Hematopoietic multipotent progenitor cell treated with erythropoietin and hydrocortisone succinate and interleukin-3 and kit ligand, for 8 days (in vitro differentiated cells): ENCODE measurements around the gene JKAMP.

Source experiments
- DNase-seq: peaks from one replicate; pipeline ENCODE4 v3.0.0-alpha.2; 2015

The JKAMP gene

DNA sequence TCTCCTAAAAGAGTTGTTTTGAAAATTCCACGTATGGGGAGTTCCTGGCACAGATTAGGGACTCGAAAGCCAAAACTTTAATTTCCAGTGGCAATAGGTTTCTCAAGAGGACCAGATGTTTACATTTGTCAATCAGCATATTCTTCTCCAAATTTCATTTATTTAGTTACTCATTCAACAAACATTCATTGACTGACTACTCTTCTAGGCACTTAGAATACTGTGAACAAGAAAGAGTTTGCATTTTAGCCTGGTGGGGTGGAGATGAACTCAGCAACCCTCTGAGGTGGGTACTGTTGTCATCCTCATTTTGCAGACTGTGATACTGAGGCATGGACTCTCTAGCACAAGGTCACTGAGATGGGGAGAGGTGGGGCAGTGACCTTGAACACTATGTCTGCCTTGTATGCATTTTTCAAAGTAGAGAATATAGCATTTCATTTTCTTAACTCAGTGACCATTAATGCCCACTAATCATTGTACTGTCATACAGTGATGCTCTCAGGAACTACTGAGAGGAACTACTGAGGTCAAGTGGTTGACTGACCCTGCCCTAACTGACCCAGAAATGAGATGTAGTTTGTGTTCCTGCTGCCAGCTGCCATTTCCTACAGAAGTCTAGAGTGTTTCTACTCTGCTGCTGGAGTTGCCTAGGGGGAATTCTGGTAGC, 2.3 kb upstream of the JKAMP start:
- DNase-seq: no peak

DNA sequence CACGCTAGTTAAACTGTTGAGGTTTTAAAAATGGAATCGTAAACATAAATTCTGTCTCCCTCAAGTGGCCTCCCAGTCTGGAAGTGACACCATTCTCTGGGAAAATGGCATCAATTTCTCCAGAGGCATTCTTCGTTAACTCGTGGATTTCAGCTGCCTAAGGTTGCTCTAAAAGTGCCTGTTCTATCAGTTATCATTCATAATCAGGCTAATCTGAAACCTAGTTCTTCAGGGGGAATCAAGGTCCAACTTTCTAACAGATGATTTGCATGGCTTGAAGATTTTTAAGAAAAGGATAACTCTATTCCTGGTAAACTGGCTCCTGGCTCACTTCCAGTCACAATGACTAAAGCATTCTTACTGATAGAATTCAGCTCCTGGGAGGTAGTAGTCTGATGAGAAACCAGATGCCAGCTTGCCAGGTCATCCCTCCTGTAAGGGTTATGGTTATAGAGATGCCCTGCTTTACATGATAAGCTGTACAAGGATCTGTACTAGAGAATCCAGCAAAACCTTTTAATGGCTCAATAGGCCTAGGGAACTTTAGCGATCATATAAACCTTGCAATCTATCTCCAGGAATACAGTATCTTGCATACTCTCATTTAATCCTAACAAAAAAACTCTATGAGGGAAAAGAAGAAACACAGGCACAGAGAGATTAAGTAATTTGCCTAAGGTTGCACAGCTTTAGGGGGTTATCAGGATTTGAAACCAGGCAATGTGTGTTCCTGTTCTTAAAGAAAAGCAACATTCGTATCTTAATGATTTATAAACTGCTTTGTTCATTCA, 1.6 kb upstream of the JKAMP start:
- DNase-seq: peak; percentile 90

DNA sequence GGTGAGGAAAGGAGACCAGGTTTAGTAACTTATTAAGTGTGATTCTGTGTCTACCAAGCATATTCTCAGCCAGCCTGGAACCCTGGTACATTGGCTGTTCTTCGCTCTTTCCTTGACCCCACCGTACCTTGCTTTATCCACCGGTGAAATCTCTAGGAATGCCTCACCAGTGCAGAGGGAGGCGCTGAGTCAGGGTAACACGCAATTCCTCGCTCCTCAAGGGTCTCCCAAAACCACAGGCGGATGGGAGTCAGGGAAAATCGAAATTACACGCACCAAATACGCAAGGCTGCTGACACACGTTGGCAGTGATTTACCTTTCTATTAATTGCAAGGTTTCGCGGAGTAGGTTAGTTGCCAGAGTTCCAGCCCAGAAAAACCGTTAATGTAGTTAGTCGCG, 954 bp upstream of the JKAMP start:
- DNase-seq: no peak

DNA sequence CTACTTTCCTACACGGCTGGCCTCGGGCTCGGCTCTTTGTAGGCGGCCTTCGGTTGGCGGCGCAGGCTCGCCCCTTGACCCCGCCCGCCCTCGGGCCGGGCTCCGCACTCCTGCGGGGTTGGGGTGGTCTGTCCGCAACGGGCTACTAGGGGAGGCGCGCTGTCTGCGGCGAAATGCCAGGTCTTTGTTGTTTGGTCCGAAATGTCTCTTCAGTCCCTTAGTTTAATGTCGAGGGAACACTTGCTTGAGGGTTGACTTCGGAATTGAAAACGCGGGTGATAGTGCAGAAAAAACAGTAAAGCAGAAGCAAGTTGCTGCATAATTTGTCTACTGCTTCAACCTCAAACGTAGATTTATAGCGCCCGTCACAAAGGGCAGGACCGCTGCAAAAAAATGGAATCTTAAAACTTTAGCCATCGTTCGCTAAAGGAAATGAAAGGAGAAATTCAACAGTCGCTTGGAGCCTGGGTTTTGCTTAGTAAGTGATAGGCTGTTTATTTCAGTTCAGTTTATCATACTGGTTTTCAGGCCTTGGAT, 390 bp downstream of the JKAMP start:
- no peak for DNase-seq

DNA sequence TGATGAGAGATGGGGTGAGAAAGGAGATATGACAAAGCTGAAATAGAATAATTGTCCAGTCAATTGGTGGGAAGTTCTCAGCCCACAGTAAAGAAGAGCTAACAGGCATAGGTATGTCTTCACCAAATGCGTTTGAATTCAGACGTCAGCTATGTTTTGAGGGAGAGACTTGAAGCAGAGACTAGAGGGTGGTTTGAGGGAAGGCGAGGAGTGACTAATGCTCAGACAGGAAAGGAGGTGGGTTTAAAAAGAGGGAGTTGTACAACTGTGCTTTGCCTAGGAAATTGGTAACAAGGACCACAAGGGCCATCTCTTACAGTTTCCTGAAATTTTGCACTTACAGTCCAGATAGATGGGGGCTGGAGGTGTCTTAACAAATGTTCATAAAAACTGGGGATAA, 6.4 kb downstream of the JKAMP start:
- DNase-seq: no peak

DNA sequence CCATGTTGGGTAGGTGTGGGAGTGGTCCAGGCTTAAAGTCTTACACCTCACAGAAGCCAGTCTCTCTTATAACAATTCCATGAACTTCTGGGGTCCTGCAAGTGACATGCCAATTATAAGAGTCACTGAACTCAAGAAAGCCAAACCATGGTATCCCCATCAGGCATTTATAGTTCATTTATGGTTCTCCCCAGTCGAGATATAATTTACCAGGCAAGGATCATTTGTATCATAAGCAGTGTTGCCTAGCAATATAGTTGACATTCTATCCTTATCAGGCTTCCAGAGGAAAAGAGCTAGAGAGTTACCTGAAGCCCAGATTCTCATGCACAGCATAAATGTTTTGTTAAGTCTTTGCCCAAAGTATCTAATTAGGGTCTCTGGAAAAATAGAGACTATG, 8.1 kb downstream of the JKAMP start:
- DNase-seq: no peak

DNA sequence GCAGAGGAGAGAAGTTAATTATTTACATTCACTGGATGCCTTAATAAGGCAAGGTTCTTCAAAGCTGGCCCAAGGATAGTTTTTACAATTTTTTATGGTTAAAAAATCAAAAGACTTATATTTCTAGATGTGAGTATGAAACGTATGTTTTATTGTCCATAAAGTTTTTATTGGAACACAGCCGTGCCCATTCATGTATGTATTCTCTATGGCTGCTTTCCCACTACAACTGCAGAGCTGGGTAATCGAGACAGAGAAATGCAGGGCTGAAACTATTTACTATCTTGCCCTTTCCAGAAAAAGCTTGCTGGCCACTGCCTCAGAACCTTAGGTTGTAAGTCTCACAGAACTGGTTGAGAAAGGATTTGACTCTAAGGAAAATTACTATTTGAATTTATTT, 16.4 kb downstream of the JKAMP start:
- no peak for DNase-seq

DNA sequence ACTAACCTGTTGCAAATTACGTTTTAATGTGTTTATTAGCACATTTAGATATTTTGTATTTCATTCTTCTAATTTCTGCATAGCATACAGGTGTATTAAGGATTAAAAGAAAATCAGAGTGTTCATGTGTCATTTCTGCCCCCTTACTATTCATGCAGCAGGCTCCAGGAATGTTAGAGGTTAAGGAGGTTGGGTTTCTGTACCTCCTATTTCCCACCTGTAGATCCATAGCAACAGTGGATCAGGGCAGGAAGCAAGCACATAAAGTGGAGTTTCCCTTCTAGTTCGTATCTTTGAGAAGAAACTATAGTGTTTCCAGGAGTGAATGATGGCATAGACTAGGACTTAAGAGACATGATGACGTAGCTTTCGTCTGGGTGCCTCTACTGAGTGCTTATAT, 18.9 kb downstream of the JKAMP start:
- no peak for DNase-seq

DNA sequence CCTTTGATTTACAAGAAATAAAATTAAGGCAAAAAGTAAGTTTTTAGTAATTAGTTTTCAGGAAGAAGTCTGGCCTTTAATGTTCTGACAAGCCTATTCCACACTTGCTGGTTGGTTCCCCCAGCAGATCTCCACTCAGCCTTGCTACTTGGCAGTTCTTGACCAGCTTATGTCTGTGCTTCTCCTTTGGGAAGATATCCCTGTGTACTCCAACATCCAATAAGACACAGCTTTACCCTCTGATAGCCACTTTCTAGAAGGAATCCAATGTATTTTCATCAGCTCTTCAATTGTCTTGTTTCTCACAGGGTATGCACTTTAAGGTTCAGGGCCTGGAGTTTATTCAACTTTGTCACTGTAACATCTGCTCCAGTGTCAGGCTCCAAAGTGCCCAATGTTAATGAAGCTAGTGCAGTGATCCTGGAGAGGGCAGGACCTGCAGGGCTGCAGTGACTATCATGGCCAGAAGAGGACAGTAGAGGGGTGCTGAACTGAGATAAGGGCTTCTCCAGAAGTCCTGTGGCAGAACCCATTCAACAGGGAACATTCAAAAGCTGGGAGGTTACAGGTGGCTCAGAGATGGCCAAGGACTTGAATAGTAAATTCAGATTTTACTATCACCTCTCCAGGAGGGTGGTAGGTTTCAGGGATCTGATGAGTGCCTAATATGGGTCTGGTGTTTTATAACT, 22.9 kb downstream of the JKAMP start:
- DNase-seq: peak; percentile 78

DNA sequence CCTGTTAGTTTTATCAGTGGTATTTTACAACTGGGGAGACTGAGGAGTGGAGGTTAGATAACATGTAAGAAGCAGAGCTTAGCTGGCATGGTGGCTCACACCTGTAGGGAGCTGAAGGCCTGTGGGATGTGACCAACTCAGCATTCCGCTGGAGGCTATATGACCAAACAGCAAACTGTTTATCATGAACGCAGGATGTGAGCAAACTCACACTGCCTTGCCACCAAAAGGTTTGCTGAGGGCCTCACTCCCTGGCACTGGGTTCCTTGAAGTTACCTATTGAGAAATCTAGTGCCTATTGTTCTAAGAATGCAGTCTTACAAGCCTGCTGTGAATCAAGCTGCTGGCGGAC, 23.4 kb downstream of the JKAMP start:
- no peak for DNase-seq

DNA sequence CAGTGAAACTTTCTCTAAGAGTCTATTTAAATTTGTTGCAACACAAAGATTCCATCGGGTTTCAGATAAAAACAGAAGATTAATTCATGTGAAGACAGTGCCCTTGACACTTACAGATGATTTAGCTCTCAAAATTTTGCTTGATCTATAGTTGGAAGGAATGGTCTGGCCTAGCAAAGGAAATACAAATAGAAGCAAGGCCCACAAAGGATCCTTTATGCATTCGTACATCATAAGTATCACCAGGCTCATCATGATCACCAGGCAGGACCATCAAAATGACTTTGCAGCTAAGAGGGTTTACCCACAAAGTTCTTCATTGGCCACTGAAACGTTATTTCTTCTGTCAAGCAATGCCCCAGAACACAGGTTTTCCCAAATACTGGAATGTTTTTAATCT, 24.8 kb downstream of the JKAMP start:
- no peak for DNase-seq

DNA sequence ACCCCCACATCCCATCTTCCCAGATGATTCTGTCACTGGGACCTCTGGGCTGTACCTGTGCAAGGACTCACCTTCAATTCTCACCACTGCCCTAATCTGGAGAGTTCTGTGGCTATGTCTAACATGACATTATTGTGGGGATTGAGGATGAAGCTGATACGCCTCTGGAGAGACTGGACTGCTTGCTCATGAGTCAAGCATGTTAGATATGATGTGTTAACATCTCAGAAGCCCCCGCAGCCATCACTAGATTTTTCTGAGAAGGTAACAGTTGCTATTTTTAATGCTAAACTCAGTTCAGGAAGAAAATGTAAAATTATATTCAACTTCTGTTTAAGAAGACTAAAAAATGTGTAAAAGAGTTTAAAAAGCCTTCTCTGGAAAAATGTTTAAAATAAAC, 25.7 kb downstream of the JKAMP start:
- DNase-seq: no peak

DNA sequence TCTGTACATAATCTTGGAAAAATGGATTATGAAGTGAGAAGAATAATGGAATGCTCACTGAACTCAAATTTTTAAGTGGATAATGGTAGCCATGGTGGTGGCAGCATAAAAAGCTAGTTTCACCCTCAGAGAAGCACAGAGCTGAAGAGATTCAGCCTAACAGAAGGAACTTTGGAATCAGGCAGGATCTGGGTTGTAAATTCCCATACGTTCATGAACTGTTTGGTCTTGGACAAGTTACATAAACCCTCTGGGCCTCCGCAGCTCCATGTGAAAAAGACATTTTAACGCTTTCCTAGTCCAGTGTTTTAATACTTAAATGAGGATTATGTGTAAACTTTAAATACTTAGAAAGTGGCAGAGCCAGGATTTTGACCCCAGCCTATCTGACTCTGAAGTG, 26.6 kb downstream of the JKAMP start:
- no peak for DNase-seq

DNA sequence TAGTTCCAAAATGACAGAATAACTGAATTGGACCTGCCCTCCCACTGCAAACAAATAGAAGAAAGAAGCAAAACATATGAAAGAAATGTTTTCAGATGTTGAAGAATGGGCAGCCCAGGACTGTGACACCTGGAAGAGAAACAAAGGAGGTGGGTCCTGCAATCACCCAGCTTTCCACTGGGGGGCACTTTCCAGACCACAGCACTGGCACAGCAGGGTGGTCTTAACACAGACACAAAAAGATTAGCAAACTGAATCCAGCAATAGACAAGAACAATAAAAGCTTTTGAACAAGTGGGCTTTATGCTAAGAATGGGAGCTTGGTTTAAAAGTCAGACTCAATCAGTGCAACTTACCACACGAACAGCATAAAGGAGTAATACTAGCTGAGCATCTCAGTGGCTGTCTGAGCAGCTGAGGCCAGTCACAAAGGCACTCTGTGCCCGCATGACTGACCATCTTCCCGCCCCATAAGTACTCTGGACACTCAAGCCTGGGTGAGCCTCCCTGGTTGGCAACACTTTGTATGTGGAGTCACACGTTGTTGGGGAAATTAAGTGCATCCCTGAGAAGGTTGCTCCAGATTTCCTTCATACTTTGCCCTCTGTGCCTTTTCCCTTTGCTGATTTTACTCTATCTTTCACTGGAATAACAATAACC, 27.7 kb downstream of the JKAMP start:
- peak; percentile 9 for DNase-seq

DNA sequence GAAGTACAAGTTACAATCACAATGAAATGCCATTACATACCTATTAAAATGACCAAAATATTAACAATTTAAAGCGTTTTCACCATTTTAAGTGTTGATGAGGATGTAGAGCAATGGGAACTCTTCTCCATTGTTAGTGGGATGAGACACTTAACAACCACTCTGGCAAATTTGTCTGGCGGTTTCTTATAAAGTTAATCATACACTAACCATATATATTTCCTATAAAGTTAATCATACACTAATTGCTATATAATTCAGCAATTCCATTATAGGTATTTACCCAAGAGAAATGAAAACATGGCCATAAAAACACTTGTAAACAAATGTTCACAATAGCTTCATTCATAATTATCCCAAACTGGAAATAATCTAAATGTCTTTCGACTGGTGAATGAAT, 35.9 kb downstream of the JKAMP start:
- DNase-seq: no peak

DNA sequence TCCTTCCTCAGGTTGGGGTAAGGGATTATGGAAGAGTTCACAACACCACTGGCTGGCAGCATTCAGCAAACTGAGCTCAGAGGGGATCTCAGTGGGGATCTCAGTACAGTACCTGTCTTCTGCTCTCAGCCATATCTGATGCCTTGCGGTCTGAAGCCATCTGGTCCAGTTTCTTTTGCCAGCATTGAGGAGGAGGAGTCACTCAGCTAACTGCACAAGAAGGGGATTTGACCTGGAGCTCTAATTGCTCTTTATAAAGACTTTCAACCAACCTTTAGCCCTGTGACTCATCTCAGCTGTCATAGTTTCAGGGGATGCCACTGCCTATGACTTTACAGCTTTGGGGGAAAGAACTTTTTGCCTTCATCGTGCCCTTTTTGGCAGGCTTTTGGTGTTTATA, 44.9 kb downstream of the JKAMP start:
- DNase-seq: no peak

DNA sequence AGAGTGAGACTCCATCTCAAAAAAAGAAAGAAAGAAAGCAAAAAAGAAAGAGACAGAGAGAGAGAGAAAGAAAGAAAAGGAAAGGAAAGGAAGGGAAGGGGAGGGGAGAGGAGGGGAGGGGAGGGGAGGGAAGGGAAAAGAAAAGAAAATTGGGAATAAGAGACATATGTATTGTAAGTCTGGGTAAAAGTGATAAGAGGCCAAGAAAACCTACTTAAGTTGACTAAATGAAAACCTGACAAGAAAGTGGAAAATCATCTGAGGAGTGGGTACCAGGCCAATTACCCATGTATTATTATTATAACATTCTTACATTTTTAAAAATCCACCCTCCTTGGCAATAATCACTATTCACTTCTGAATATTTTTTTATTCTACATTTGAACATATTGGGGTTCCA, 46.0 kb downstream of the JKAMP start:
- no peak for DNase-seq

DNA sequence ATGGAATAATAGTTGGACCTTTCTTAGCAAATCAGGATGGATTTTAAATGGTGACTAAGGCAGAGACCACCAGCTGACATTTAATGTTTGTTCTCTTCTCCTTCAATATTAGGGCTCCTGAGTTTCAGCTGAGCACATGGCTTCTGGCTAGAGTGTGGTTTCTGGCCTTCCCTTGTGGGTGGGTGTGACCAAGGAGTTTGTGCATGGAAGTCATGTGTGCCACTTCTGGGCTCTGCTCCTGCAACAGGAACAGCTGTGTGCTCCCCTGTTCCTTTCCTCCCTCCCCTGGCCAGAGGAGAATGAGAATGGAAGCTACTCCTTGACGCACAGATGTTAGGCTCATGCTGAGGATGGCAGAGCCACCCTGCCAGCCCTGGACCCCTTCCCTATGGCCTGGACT, 48.1 kb downstream of the JKAMP start:
- DNase-seq: no peak

DNA sequence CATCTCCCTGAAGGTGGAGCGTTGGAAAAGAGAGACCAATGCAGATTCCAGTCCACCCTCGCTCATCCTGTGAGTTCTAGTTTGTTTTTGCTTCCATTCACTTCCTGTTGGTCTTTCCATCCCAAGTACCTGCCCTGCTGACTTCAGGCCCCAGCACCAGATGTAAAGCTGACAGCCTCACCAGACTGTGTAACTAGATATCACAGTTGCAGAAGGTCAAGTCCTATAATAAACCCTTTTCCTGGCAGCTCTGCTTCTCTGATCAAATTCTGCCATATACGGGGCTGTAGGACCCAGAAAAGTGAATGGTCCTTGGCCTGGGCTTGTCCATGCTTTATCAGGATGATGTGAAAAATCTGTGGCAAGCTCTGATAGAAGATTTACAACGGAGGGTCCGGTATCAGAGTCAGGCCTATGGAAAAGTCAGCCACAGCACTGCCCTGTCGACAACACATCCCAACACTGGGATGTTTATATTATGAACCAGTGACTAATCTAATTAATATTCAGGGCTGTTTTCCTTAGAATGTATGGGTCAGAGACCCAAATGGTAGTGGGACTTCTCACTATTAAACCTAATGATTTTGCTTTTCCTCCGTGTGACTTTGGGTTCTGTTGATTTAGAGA, 50.2 kb downstream of the JKAMP start:
- DNase-seq: no peak

DNA sequence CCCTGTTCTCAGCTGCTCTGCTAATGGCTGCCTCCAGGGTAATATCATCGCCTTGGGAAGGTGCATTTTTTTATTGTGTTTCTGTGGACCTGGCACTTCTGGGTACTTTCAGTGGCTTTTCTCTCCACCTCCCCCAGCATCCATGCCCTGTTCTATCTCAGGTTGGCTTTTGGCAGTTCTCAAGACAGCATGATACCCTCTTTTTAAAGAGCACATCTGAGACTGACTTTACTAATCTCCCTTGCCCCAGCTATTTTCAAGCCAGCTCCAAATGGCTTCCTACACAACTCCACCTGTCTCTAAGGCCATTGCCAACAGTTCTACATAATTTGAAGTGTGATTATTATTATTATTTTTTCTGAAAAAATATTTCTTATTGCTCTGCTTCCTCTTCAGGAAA, 53.2 kb downstream of the JKAMP start:
- no peak for DNase-seq

DNA sequence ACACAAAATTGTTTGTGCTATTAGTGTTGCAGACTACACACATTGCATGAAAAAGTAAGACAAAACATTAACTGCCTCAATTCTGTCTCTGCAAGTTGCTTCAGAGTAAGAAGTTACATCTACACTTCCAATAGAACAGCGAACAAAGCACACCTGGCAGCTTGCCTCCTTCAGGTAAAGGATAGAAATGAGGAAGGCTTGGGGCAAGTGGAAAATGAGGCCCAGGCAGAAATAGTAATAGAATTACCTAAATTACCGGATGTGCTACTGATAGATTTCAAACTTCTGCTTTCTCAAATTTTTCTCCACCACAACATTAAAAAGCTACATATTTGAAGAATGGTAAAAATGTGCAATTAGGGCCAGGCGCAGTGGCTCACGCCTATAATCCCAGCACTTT, 54.6 kb downstream of the JKAMP start:
- no peak for DNase-seq

DNA sequence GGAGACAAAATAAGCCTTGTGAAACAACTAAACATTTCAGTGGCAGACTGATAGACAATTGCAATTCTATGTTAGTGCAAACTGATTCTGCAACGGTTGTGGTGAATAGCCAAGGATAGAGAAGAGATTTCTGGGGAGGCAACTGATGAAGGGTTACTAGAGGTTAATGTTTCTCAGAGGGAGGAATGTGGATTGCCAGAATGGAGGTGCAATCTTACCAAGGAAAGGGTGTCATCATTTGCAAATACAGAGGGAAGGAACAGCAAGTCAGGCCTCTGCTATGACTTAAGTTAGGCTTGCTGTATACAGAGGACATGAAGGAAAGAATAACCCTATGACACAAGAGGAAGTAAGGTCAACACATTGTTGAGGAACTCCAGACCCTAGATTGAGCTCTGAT, 56.5 kb downstream of the JKAMP start:
- DNase-seq: no peak

DNA sequence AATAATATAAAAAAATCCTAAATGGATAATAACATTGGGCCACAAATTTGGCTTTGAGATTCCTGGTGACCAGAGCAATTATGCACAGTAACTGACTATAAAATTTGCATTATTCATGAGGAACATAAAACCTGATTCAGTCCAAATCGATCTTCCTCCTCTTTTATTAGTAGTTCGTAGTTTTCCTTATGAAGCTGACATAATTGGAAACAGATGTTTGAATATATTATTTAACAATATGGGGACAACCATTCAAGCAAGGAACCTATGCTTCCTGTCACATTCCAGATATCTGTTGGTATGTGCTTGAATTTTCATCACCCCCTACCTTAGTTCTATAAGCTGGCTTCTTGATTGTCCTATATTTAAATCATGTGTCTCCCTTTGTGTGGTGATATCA, 57.4 kb downstream of the JKAMP start:
- DNase-seq: no peak
